Hindlimb muscle (tissue), 1 donor: ENCODE results near the gene DUSP7. TPM values are rescaled to one million over a fixed set of nuclear protein-coding genes. Genes with fewer than 3 reads are reported as not detected.
"Not testable (repeated sequence)": the region's sequence is repeated elsewhere in the genome, so short reads cannot be mapped to it uniquely, and the experiment has no call there.

ENCODE experiments used
- DNase-seq: peaks from one replicate; pipeline ENCODE4 v3.0.0-alpha.2; 2013
- polyA plus RNA-seq: library from polyadenylated mRNA; unstranded; fragments of 120-200 nt; gene quantifications from one replicate; pipeline ENCODE4 v1.2.1, GENCODE V29; 2013; ENCODE audit not compliant: insufficient read length

Gene DUSP7
- polyA plus RNA-seq, 1 donor, result 18.3 TPM

DNA sequence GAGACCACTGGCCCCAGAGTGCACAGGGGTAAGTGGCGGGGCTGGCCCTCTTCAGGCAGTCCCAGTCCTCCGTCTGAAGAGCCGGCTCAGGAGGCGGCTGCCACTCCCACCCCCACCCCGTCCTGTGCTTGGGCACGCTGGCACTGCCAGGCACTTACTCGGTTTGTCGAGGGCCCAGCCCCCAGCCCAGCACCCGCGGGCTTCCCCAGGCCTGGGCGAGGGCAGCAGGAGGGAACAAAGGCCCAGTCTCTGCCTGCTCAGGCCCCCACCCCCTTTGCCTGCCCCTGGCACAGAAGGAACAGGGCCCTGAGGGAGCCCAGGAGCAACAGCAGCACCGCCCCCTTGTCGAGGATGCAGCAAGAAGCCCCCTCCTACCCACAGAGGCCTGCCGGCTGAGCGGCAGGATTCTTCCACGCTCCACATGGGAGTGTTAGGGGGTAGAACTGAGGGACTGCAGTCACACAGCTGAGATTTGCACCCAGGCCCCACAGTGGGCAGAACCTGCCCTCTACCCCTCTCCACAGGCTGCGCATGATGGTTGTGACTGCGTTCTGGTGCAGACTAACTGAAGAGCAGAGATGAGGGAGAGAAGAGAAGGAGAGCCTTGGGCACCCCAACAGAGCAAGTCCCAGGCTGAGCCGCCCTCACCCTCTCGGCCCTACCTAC lies 8.9 kb downstream of the DUSP7 start:
- no peak for DNase-seq

GRCh38 chr3:52046902-52047239 lies 9.5 kb downstream of the DUSP7 start:
- no peak for DNase-seq

DNA sequence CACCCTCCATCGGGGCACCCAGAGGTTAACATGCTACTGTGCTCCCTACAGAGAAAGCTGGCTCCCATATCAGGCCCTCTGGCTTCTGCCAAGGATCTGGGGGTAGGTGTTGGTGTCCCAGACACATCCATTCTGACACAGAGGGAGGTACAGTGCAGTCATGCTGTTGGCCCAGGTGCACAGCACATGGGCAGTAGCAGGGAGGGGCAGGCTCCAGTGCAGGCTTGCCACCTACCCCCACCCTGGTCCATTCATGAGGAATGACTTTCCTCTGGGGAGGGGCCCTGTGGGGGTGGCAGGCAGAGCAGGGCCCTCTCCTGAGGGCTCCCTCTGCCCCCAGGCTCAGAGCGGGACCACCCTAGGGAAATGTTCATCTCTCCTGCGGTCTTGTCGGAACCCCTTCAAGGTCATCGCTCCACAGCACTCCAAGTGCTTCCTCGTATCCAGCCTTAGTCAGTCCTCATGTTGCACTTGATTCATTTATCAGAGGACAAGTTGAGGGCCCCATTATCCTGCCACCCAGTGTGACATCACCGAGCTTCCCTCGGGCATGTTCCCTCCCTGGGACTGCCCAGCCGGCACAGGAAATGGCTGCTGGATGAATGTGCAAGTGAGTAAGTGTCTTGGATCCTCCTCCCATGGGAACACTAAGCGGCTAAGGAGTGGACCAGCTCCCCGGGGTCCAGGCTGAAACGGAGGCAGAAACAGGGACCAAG lies 10.0 kb downstream of the DUSP7 start:
- DNase-seq, result no peak

DNA sequence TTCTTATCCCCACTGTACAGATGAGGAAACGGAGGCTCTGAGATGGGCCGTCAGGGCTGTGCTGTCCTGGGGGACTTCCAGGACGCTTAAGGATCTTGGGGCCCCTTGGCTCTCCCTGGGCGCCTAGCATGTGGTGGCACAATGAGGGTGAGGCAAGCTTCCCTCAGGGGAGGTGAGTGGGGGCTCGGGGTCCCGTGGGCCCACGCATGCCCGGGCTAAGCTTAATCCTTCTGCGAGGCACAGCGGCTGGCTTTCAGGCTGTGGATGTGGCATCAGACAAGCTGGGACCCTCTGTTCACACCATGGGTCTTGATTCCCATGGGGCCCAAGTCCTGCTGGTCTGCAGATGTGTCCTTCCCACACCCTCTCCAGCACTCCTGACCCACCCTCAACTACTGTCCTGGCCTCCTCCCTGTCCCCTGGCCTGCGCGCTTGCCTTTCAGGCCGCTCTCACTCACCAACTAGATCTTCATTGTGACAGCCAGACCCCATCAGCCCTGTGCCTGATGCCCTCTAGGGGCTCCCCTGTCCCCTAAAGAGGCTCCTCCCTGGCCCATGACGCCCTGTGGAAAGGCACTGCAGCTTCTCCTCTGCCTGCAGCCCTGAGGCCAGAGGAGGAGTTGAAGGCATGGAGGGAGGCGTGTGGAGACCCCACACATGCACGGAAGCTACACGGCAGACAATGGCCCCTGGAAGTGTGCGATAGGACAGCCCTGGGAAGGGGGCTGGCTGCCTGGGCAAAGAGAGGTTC lies 11.3 kb downstream of the DUSP7 start:
- no peak for DNase-seq

DNA sequence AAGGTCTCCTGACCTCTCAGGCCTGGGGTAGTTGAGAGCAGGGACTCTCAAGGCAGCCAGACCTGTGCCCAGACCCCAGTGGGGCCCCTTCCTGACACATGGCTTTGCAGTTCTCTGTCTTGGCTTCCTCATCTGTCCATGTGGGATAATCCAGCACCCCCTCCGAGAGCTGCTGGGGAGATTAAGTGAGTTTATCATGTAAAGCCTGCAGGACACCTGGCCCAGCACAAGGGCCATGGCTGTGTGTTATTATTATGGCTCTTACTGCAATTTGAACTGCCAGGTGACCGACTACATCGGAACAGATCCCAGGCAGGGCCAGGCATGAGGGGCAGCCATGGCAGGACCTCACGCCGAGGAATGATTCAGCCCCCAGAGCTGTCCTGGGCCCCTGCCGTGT lies 12.6 kb downstream of the DUSP7 start:
- no peak for DNase-seq

DNA sequence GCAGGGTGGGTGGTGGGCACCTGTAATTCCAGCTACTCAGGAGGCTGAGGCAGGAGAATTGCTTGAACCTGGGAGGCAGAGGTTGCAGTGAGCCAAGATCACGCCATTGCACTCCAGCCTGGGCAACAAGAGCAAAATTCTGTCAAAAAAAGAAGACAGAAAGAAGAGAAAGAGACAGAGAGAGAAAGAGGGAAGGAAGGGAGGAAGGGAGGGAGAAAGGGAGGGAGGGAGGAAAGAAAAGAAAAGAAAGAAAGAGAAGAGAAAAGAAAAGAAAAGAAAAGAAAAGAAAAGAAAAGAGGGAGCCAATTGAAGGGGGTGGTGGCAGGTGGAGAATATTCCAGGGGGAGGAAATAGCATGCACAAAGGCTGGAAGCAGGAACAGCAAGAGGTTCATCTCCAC lies 13.3 kb downstream of the DUSP7 start:
- not testable (repeated sequence) for DNase-seq

DNA sequence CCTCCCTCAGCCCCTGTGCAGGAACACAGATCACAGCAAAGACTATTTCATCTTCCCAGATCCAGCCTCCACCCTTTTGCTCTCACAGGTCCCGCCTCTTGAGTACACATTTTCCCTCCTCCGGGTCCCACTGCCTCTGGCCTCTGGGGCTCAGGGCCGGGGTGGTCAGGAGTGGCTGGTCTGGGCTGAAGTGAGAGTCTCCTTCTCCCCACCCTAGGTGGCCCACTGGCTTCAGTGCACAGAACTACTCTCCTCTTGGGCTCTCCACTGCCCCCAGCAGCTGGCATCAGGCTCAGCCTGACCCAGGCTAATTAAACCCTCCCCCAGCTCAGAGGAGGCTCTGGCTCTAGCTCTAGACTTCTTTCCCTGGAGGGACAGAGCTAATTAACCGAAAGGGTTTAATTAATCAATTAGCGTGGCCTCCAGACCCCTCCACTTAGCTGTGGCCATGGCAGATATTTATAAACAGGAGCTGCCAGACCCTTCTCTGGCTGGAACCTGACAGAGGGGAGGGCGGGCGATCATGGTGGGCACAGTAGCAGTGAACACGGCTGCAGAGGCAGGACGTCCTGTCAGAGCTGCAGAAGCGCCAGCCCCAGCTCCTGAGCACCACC lies 15.1 kb downstream of the DUSP7 start:
- DNase-seq, result no peak

DNA sequence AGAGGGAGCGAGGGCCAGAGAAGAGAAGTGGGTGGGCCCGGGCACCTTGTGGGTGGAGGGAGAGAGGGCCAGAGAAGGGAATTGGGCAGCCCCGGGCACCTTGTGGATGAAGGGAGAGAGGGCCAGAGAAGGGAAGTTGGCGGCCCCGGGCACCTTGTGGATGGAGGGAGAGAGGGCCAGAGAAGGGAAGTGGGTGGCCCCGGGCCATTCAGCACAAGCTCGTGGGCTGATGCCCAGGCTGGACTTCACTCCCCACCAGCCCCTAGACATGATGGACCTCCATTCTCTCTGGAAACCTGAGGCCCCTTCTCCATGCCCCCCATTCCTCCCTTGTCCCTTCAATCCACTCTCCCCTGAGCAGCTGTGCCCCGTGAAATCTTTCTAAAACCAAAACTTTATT lies 15.8 kb downstream of the DUSP7 start:
- DNase-seq, result no peak

DNA sequence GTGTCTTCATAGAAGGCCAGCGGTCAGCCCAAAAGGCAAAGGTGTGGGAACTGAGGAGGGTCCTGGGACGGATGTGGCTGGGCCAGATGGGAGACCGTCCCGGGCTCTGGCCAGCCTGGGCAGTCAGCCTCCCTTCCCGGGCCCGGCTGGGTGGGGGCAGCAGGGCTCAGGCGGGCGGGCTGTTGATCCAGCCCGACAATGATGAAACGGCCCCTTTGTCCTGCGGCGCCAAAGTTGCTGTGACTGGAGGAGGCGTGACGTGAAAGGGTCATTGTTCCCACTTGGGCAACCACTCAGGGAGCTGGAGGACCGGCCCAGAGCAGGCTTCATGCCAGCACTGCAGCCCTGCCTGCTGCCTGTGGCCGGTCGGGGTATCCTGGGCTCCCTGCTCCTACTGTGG lies 16.5 kb downstream of the DUSP7 start:
- no peak for DNase-seq

DNA sequence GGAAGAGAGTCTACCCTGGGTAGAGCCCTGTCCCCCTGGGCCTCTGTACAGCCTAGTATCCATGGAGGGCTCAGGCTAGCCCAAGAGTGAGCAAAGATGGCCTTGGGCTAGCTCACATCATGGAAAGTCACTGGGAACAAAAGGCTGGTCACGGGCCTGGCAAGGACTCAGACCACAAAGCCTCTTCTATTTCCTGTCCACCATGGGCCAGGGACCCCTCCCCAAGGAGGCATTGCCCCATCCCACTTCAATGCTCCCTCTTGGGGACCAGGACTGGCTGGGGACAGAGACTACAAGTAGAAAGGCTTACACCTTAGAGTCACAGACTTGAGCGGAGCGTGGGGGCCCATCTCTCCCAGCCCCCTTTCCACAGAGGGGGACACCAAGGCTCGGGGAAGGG lies 16.9 kb downstream of the DUSP7 start:
- DNase-seq, result no peak

- DNase-seq, result no peak
Measured at GRCh38 chr3:52038227-52038626, 18.1 kb downstream of the DUSP7 start.

- DNase-seq, result no peak
Measured at GRCh38 chr3:52037291-52037690, 19.1 kb downstream of the DUSP7 start.

GRCh38 chr3:52036829-52037228 lies 19.5 kb downstream of the DUSP7 start:
- no peak for DNase-seq

DNA sequence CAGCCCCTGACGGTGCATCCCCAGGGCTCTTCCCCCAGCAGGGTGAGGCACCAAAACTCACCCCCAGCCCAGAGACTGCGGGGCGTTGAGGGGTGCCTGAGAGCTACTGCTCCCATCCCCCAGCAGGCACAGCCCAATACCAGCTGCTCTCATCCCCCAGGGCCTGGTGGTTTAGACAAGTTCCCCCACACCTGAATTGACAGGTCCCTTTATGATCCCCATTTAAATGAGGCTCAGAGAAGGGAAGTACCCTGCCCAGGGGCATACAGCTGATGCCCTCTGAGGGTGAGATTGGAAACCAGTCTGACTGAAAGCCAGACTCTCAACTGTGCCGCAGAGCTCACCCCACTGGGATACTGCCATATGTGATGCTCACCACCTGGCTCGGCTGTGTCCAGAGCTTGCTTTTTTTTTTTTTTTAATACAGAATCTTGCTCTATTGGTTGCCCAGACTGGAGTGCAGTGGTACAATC lies 20.1 kb downstream of the DUSP7 start:
- no peak for DNase-seq

- no peak for DNase-seq
Measured at GRCh38 chr3:52034651-52035050, 21.7 kb downstream of the DUSP7 start.

GRCh38 chr3:52034212-52034611 lies 22.2 kb downstream of the DUSP7 start:
- DNase-seq, result no peak

DNA sequence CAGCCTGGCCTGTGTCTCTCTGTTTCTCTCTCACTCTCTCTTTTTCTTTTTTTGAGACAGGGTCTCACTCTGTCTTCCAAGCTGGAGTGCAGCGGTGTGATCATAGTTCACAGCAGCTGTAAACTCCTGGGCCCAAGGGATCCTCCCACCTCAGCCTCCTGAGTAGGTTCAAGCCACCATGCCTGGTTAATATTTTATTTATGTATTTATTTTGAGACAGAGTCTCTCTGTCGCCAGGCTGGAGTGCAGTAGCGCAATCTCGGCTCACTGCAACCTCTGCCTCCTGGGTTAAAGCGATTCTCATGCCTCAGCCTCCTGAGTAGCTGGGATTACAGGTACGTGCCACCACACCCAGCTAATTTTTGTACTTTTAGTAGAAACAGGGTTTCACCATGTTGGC lies 22.6 kb downstream of the DUSP7 start:
- not testable (repeated sequence) for DNase-seq

DNA sequence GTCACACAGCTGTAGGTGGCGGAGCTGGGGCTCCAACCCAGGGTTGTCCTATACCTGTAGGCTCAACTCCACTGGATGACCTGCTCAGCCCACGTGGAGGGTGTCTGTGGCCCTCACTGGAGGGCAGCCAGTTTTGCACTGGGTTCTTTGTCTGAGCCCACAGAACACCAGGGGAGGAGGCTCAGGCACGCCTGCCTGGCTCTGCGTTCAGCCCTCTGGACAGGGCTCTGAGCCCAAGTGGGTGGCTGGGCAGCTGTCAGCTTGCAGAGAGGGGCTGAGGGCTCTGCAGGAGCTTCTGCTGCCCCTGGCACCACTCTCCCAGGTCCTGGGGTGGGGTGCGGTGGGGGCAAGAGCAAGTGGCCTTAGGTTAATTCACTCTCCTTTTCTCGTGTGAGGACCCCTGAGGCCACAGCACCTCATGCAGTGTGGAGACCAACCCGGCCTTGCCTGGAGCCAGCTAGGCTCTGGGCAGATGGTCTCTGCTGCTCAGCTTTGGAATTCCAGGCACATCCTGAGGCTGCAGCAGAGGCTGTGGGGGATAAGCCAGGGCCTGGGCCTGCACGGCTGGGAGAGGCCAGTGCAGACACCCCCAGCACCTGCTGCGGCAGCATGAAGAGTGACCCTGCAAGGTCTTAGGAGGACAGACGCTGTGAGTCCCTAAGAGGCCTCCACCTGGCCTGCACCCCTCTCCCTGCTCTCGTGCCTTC lies 23.5 kb downstream of the DUSP7 start:
- DNase-seq, result no peak

- DNase-seq, result no peak
Measured at GRCh38 chr3:52031896-52032295, 24.5 kb downstream of the DUSP7 start.

DNA sequence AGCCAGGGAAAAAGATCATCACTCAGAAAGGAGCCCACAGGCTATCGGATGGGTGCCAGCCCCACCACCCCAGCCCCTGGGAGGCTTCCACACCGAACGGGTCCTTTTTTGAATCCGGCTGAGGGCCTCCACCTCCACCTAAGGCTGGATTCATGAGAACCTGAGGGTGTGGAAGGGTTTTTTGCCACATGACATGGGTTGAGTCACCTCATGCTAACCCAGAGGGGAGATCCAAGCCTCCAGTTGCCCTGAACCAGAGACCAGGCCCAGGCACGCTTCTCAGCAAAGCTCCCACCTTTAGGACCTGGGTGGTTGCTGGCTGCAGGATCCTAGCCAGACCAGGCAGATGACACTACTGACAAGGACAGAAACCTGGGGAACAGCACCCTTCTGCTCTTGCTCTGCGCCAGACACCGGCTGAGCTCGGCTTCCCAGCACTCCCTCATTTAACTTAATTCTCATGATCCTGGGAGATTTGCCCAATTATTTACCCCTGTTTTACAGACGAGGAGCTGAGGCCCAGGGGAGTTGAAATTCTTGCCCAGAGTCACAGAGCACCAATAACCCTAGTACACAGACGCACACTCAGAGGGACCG lies 25.6 kb downstream of the DUSP7 start:
- DNase-seq, result no peak

- DNase-seq, result no peak
Measured at GRCh38 chr3:52029535-52029934, 26.8 kb downstream of the DUSP7 start.

DNA sequence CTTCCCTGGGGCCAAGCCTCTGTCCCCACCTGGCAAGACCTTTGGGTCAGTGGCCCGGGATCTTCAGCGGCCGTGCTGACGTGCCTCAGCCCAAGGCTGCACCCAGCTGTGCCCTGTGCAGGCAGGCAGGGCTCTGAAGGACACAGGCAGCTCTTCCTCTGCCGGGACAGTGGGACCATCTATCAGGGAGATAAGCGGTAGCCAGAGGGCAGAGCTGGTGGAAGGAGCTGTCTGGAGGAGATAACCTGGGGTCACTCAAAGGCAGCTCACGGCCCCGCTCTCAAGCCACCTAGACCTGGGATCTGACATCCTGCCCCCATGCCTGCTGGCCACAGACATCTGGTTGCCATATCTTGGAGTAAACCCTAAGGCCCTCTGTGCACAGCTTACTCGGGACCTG lies 27.3 kb downstream of the DUSP7 start:
- DNase-seq, result no peak
